Thoracic aorta (tissue), 2 donors: ENCODE results near the gene CDK6. TPM values are rescaled to one million over a fixed set of nuclear protein-coding genes. Genes with fewer than 3 reads are reported as not detected.

ENCODE experiments used
- ATAC-seq: fragments of 150-250 bp; one replicate; pipeline ENCODE4 v1.8.0; 2017; ENCODE audit warnings: low read depth; ENCODE audit not compliant: insufficient number of reproducible peaks, low FRiP score
- DNase-seq: peaks from one replicate; pipeline ENCODE4 v3.0.0-alpha.2; 2020; ENCODE audit warnings: low spot score
- H3K27ac ChIP-seq, 2 donors: fragments of 200-600 bp; sonication (generic); 1 replicate in 1 of 2; 2 replicates in 1 of 2; pipeline ENCODE4 v1.5.1; 2016; ENCODE audit warnings: mild to moderate bottlenecking in 2 of 2, moderate library complexity in 2 of 2
- H3K27me3 ChIP-seq: fragments of 200-600 bp; sonication (generic); replicated peaks from 2 replicates; pipeline ENCODE4 v1.6.0; 2016; ENCODE audit warnings: mild to moderate bottlenecking; ENCODE audit not compliant: insufficient read depth
- H3K36me3 ChIP-seq: fragments of 200-600 bp; sonication (generic); one replicate; pipeline ENCODE4 v1.5.1; 2016
- H3K4me1 ChIP-seq, 2 donors: fragments of 200-600 bp; sonication (generic); 1 replicate in 1 of 2; 2 replicates in 1 of 2; pipeline versions ENCODE4 v1.5.1 to v1.6.0; 2016; ENCODE audit warnings: low read depth in 2 of 2, mild to moderate bottlenecking in 1 of 2; ENCODE audit not compliant: control insufficient read depth in 1 of 2
- H3K4me3 ChIP-seq: fragments of 200-600 bp; sonication (generic); 2 replicates; pipeline ENCODE4 v1.5.1; 2016; ENCODE audit warnings: mild to moderate bottlenecking
- H3K9me3 ChIP-seq: fragments of 200-600 bp; sonication (generic); 2 replicates; pipeline ENCODE4 v1.5.1; 2016
- CTCF ChIP-seq: fragments of 200-600 bp; sonication (generic); IDR thresholded peaks from one replicate; pipeline ENCODE4 v1.5.1; 2019; ENCODE audit warnings: antibody characterized with exemption
- total RNA-seq, 2 donors: library from RNA; depleted of rRNA; stranded (reverse); fragments of >200 nt; gene quantifications; one replicate each; pipeline versions ENCODE4 v1.1.0 to v1.2.3, GENCODE V29; 2016

Gene CDK6
- total RNA-seq, 2 donors from 2014 or later, result 25.5 to 31.8 TPM

- DNase-seq (no peak), ATAC-seq (no peak)
- no peak for TF ChIP-seq CTCF
- no peak overlapping the region for H3K4me3 ChIP-seq
- H3K27ac ChIP-seq, result no peak overlapping the region
- H3K9me3 ChIP-seq, result no peaks in the 10 kb centered on the region
- peaks cover 25% of the 10 kb centered on the region for H3K36me3 ChIP-seq
- no peaks in the 10 kb centered on the region for H3K27me3 ChIP-seq
- no peaks in the 10 kb centered on the region for H3K4me1 ChIP-seq
Measured at GRCh38 chr7:92569137-92569536, 267.2 kb downstream of the CDK6 start.

- Histone ChIP-seq H3K4me3 (no peak overlapping the region), H3K27me3 (no peaks in the 10 kb centered on the region), H3K4me1 (no peaks in the 10 kb centered on the region), H3K27ac (no peak overlapping the region), H3K36me3 (peaks cover 35% of the 10 kb centered on the region), H3K9me3 (no peaks in the 10 kb centered on the region)
- DNase-seq (no peak), ATAC-seq (no peak)
- no peak for TF ChIP-seq CTCF
Measured at GRCh38 chr7:92567460-92567859, 268.9 kb downstream of the CDK6 start.

GRCh38 chr7:92563345-92563744 lies 273.0 kb downstream of the CDK6 start:
- Histone ChIP-seq H3K27ac (no peak overlapping the region), H3K36me3 (peaks cover 33% of the 10 kb centered on the region), H3K27me3 (no peaks in the 10 kb centered on the region), H3K4me3 (no peak overlapping the region), H3K4me1 (peaks cover 0 to 4% of the 10 kb centered on the region in 2 donors), H3K9me3 (no peaks in the 10 kb centered on the region)
- no peak for TF ChIP-seq CTCF
- ATAC-seq (no peak), DNase-seq (no peak)

- Histone ChIP-seq H3K27me3 (no peaks in the 10 kb centered on the region), H3K9me3 (no peaks in the 10 kb centered on the region), H3K4me1 (peaks cover 0 to 4% of the 10 kb centered on the region in 2 donors), H3K36me3 (peaks cover 25% of the 10 kb centered on the region), H3K27ac (no peak overlapping the region), H3K4me3 (no peak overlapping the region)
- TF ChIP-seq CTCF, result no peak
- DNase-seq (no peak), ATAC-seq (no peak)
Measured at GRCh38 chr7:92560602-92561001, 275.8 kb downstream of the CDK6 start.

- DNase-seq (no peak), ATAC-seq (no peak)
- H3K4me1 ChIP-seq, result peaks cover 0 to 4% of the 10 kb centered on the region in 2 donors
- H3K27ac ChIP-seq, result no peak overlapping the region
- no peaks in the 10 kb centered on the region for H3K9me3 ChIP-seq
- peaks cover 6% of the 10 kb centered on the region for H3K36me3 ChIP-seq
- no peak overlapping the region for H3K4me3 ChIP-seq
- no peaks in the 10 kb centered on the region for H3K27me3 ChIP-seq
- no peak for TF ChIP-seq CTCF
Measured at GRCh38 chr7:92557808-92558362, 278.5 kb downstream of the CDK6 start.
